Spinal cord (tissue), 10 donors: ENCODE data around the gene PDIK1L. TPM values are rescaled to one million over a fixed set of nuclear protein-coding genes. Genes with fewer than 3 reads are reported as not detected.

Experiments used
- DNase-seq, 6 donors: peaks; one replicate each; pipeline versions ENCODE4 v3.0.0 to v3.0.0-alpha.2; 2013 to 2015; ENCODE audit warnings: low spot score in 6 of 6, low read depth in 4 of 6
- H3K27ac ChIP-seq: one replicate; pipeline ENCODE4 v1.5.1; 2013; ENCODE audit warnings: low read depth, low read length, control low read depth
- H3K27me3 ChIP-seq: one replicate; pipeline ENCODE4 v1.6.1; 2013; ENCODE audit warnings: low read length; ENCODE audit not compliant: control insufficient read depth, insufficient read depth
- H3K36me3 ChIP-seq: one replicate; pipeline ENCODE4 v1.6.1; 2013; ENCODE audit warnings: low read length; ENCODE audit not compliant: control insufficient read depth, insufficient read depth
- H3K4me1 ChIP-seq: one replicate; pipeline ENCODE4 v1.6.1; 2013; ENCODE audit warnings: low read length; ENCODE audit not compliant: control insufficient read depth, insufficient read depth
- H3K4me3 ChIP-seq: one replicate; pipeline ENCODE4 v1.5.1; 2013; ENCODE audit warnings: low read depth, low read length, control low read depth
- H3K9me3 ChIP-seq: one replicate; pipeline ENCODE4 v1.6.1; 2013; ENCODE audit warnings: low read length; ENCODE audit not compliant: control insufficient read depth, insufficient read depth
- WGBS: methylation state at CpG from one replicate; pipeline ENCODE4 v1.1.5; 2013; ENCODE audit warnings: missing lambda C conversion rate; ENCODE audit not compliant: insufficient coverage; 5-methylcytosine and 5-hydroxymethylcytosine counted together
- polyA plus RNA-seq, 2 donors: library from polyadenylated mRNA; unstranded; fragments of 120-200 nt; gene quantifications; one replicate each; pipeline ENCODE4 v1.2.1, GENCODE V29; 2013; ENCODE audit not compliant: insufficient read length in 2 of 2
- total RNA-seq, 2 donors: library from RNA; depleted of rRNA in 1 of 2; stranded (reverse); fragments of 120-200 nt in 1 of 2; fragments of >200 nt in 1 of 2; gene quantifications; one replicate each; pipeline versions ENCODE4 v1.2.3 to v1.2.4, GENCODE V29; 2013 to 2014
- donor health status: healthy.

PDIK1L gene
- total and polyA plus RNA-seq, 4 donors, result 15.1 to 28.8 (median 23.2) TPM

GRCh38 chr1:26075421-26076144, 36.0 kb upstream of the PDIK1L start:
- Histone ChIP-seq H3K36me3 (no peaks in the 10 kb centered on the region), H3K4me1 (peaks cover 3% of the 10 kb centered on the region), H3K9me3 (no peaks in the 10 kb centered on the region), H3K4me3 (no peak overlapping the region), H3K27me3 (no peaks in the 10 kb centered on the region), H3K27ac (no peak overlapping the region)
- DNase-seq, result no peak
- 100% methylated on average over 1 of the region's 3 CpGs for WGBS

- no CpG with 5 or more reads among the region's 1 CpG for WGBS
- no peaks in the 10 kb centered on the region for H3K9me3 ChIP-seq
- no peak overlapping the region for H3K4me3 ChIP-seq
- H3K27me3 ChIP-seq, result no peaks in the 10 kb centered on the region
- H3K4me1 ChIP-seq, result peaks cover 3% of the 10 kb centered on the region
- no peaks in the 10 kb centered on the region for H3K36me3 ChIP-seq
- no peak overlapping the region for H3K27ac ChIP-seq
- DNase-seq, result no peak
These were observed 34.1 kb upstream of the PDIK1L start for GRCh38 chr1:26077524-26077923.

- H3K27me3 ChIP-seq, result no peaks in the 10 kb centered on the region
- no peaks in the 10 kb centered on the region for H3K4me1 ChIP-seq
- H3K27ac ChIP-seq, result no peak overlapping the region
- H3K36me3 ChIP-seq, result no peaks in the 10 kb centered on the region
- H3K4me3 ChIP-seq, result no peak overlapping the region
- 66% methylated on average over 3 of the region's 8 CpGs for WGBS
- H3K9me3 ChIP-seq, result no peaks in the 10 kb centered on the region
- DNase-seq, result no peak
These were observed 33.1 kb upstream of the PDIK1L start for GRCh38 chr1:26078286-26079177.

- Histone ChIP-seq H3K36me3 (no peaks in the 10 kb centered on the region), H3K27me3 (no peaks in the 10 kb centered on the region), H3K27ac (no peak overlapping the region), H3K9me3 (no peaks in the 10 kb centered on the region), H3K4me1 (no peaks in the 10 kb centered on the region), H3K4me3 (no peak overlapping the region)
- WGBS, result 32% methylated on average over 6 of the region's 7 CpGs
- DNase-seq, result no peak
These were observed 32.5 kb upstream of the PDIK1L start for GRCh38 chr1:26079178-26079563.

- no peak for DNase-seq
- Histone ChIP-seq H3K4me1 (no peaks in the 10 kb centered on the region), H3K27me3 (no peaks in the 10 kb centered on the region), H3K4me3 (no peak overlapping the region), H3K36me3 (no peaks in the 10 kb centered on the region), H3K27ac (no peak overlapping the region), H3K9me3 (no peaks in the 10 kb centered on the region)
- 92% methylated on average over 2 of the region's 9 CpGs for WGBS
These were observed 31.4 kb upstream of the PDIK1L start for GRCh38 chr1:26079960-26080814.

GRCh38 chr1:26081267-26082019, 30.2 kb upstream of the PDIK1L start:
- WGBS, result 79% methylated on average over 6 of the region's 8 CpGs
- Histone ChIP-seq H3K9me3 (no peaks in the 10 kb centered on the region), H3K27me3 (no peaks in the 10 kb centered on the region), H3K36me3 (no peaks in the 10 kb centered on the region), H3K4me1 (no peaks in the 10 kb centered on the region), H3K27ac (no peak overlapping the region), H3K4me3 (no peak overlapping the region)
- DNase-seq, result no peak

GRCh38 chr1:26082020-26082350, 29.6 kb upstream of the PDIK1L start:
- WGBS, result 100% methylated on average over 1 of the region's 3 CpGs
- DNase-seq, result no peak
- no peaks in the 10 kb centered on the region for H3K27me3 ChIP-seq
- H3K27ac ChIP-seq, result no peak overlapping the region
- H3K36me3 ChIP-seq, result no peaks in the 10 kb centered on the region
- H3K4me3 ChIP-seq, result no peak overlapping the region
- H3K4me1 ChIP-seq, result no peaks in the 10 kb centered on the region
- no peaks in the 10 kb centered on the region for H3K9me3 ChIP-seq

GRCh38 chr1:26083208-26083607, 28.4 kb upstream of the PDIK1L start:
- Histone ChIP-seq H3K36me3 (no peaks in the 10 kb centered on the region), H3K4me1 (no peaks in the 10 kb centered on the region), H3K9me3 (no peaks in the 10 kb centered on the region), H3K27me3 (no peaks in the 10 kb centered on the region), H3K4me3 (no peak overlapping the region), H3K27ac (no peak overlapping the region)
- WGBS, result 68% methylated on average over 4 of the region's 5 CpGs
- DNase-seq, result no peak

DNA sequence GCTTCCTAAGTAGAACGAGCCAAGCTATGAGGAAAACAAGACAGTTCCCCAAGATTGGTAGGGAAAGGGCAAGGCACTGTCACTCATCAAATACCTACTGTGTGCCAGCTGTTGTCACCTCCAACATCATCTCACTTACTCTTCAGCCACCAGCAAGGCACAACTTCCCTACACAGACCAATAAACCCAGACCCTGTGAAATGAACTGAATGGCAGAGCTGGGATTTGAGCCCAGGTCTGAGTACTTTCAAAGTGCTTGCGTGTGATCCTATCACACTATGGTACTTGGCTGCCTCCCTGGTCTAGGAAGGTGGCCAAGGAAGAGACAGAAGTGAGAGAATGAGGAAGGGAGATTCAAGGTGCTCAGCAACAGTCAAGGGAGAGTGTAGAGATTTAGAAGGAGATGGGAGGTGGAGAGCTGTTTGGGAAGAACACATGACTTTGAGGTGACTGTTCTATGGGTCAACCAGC, 27.5 kb upstream of the PDIK1L start:
- H3K27ac ChIP-seq, result no peak overlapping the region
- no peaks in the 10 kb centered on the region for H3K36me3 ChIP-seq
- H3K27me3 ChIP-seq, result no peaks in the 10 kb centered on the region
- WGBS, result 62% methylated on average over 1 of the region's 2 CpGs
- peak in 1 of 6 donors; percentile 55 for DNase-seq
- H3K9me3 ChIP-seq, result no peaks in the 10 kb centered on the region
- H3K4me1 ChIP-seq, result no peaks in the 10 kb centered on the region
- no peak overlapping the region for H3K4me3 ChIP-seq
